ENCODE data around the gene OR4D2. TPM values are rescaled to one million over a fixed set of nuclear protein-coding genes. Genes with fewer than 3 reads are reported as not detected.

The OR4D2 gene
- total RNA-seq, 4 donors from 2014 or later = not detected

GRCh38 chr17:58195518-58196123, 28.8 kb downstream of the OR4D2 start:
- Histone ChIP-seq H3K4me1 (no peaks in the 10 kb centered on the region), H3K36me3 (no peaks in the 10 kb centered on the region), H3K27me3 (no peaks in the 10 kb centered on the region), H3K27ac (no peak overlapping the region), H3K9me3 (no peaks in the 10 kb centered on the region), H3K4me3 (no peak overlapping the region)
- intact Hi-C loops (cut with DNase I; ENCODE audit: low total_unique reads) = no loop called here
- TF ChIP-seq POLR2A (IDR thresholded peaks at IDR 0.05) = no peak
- no peak for TF ChIP-seq CTCF (IDR thresholded peaks at IDR 0.05)
- no peak for DNase-seq

- Histone ChIP-seq H3K4me1 (no peaks in the 10 kb centered on the region), H3K27ac (no peak overlapping the region), H3K4me3 (no peak overlapping the region), H3K9me3 (no peaks in the 10 kb centered on the region), H3K36me3 (no peaks in the 10 kb centered on the region), H3K27me3 (no peaks in the 10 kb centered on the region)
- DNase-seq = no peak
- TF ChIP-seq POLR2A (IDR thresholded peaks at IDR 0.05) (no peak), CTCF (IDR thresholded peaks at IDR 0.05) (no peak)
- intact Hi-C loops (cut with DNase I; ENCODE audit: low total_unique reads) = no loop called here
These were observed 29.8 kb downstream of the OR4D2 start for GRCh38 chr17:58196610-58197009.

- Histone ChIP-seq H3K4me1 (no peaks in the 10 kb centered on the region), H3K36me3 (no peaks in the 10 kb centered on the region), H3K27ac (no peak overlapping the region), H3K4me3 (no peak overlapping the region), H3K27me3 (no peaks in the 10 kb centered on the region), H3K9me3 (no peaks in the 10 kb centered on the region)
- intact Hi-C loops (cut with DNase I; ENCODE audit: low total_unique reads) = no loop called here
- peak in 1 of 2 donors; percentile 28 for DNase-seq
- TF ChIP-seq CTCF (IDR thresholded peaks at IDR 0.05) (peak in 1 of 4 experiments; percentile 33), POLR2A (IDR thresholded peaks at IDR 0.05) (no peak)
These were observed 33.3 kb downstream of the OR4D2 start for GRCh38 chr17:58200024-58200633.

- H3K4me3 ChIP-seq = no peak overlapping the region
- no peaks in the 10 kb centered on the region for H3K27me3 ChIP-seq
- TF ChIP-seq POLR2A (IDR thresholded peaks at IDR 0.05) = no peak
- no peak for TF ChIP-seq CTCF (IDR thresholded peaks at IDR 0.05)
- no peaks in the 10 kb centered on the region for H3K36me3 ChIP-seq
- intact Hi-C loops (cut with DNase I; ENCODE audit: low total_unique reads) = no loop called here
- H3K4me1 ChIP-seq = no peaks in the 10 kb centered on the region
- H3K27ac ChIP-seq = no peak overlapping the region
- H3K9me3 ChIP-seq = no peaks in the 10 kb centered on the region
- DNase-seq = no peak
These were observed 36.1 kb downstream of the OR4D2 start for GRCh38 chr17:58202859-58203258.

- no peak for TF ChIP-seq CTCF (IDR thresholded peaks at IDR 0.05)
- no peak for TF ChIP-seq POLR2A (IDR thresholded peaks at IDR 0.05)
- Histone ChIP-seq H3K27me3 (no peaks in the 10 kb centered on the region), H3K4me3 (no peak overlapping the region), H3K9me3 (no peaks in the 10 kb centered on the region), H3K27ac (no peak overlapping the region), H3K36me3 (no peaks in the 10 kb centered on the region), H3K4me1 (no peaks in the 10 kb centered on the region)
- intact Hi-C loops (cut with DNase I; ENCODE audit: low total_unique reads) = no loop called here
- DNase-seq = no peak
These were observed 38.0 kb downstream of the OR4D2 start for GRCh38 chr17:58204796-58205195.
